ENCODE measurements around the gene MRPL54. TPM values are rescaled to one million over a fixed set of nuclear protein-coding genes. Genes with fewer than 3 reads are reported as not detected.

The MRPL54 gene
- 11.2 and 41.4 TPM in 2 replicates for total RNA-seq (ENCODE audit: low replicate concordance)

GRCh38 chr19:3762501-3763459 is at the start of gene MRPL54:
TSS of gene MRPL54 (plus strand) at chr19:3762682. CDS start at chr19:3762701, 19 bp downstream.

GRCh38 chr19:3761382-3762129 is 926 bp upstream of the MRPL54 start, which contains the start of gene APBA3:
TSS of gene APBA3 (minus strand) at chr19:3761692. CDS start at chr19:3760264, 1,428 bp downstream.

GRCh38 chr19:3771906-3772455 is 9.5 kb downstream of the MRPL54 start, which contains the start of gene RAX2:
TSS of gene RAX2 (minus strand) at chr19:3772228. CDS start at chr19:3771742, 486 bp downstream.

GRCh38 chr19:3785938-3786824 is 23.7 kb downstream of the MRPL54 start, which contains the start of gene MATK:
TSS of gene MATK (minus strand) at chr19:3786381. CDS start at chr19:3785135, 1,246 bp downstream.

Other genes with a start within 250 kb of the MRPL54 start
- gene TEKTIP1, start 223.5 kb upstream of the MRPL54 start, total RNA-seq (ENCODE audit: low replicate concordance): not detected in 2 replicates
- gene MFSD12, start 205.1 kb upstream of the MRPL54 start, total RNA-seq (ENCODE audit: low replicate concordance): 64.7 and 87.5 TPM in 2 replicates
- gene HMG20B, start 189.7 kb upstream of the MRPL54 start, total RNA-seq (ENCODE audit: low replicate concordance): 39.9 and 73.1 TPM in 2 replicates
- 0.08 TPM in 1 of 2 replicates, not detected in the other for gene GIPC3, start 177.2 kb upstream of the MRPL54 start, total RNA-seq (ENCODE audit: low replicate concordance)
- 1.4 and 1.5 TPM in 2 replicates for gene TBXA2R, start 155.8 kb upstream of the MRPL54 start, total RNA-seq (ENCODE audit: low replicate concordance)
- gene CACTIN, start 135.9 kb upstream of the MRPL54 start, total RNA-seq (ENCODE audit: low replicate concordance): 23.2 and 40.0 TPM in 2 replicates
- gene PIP5K1C, start 62.2 kb upstream of the MRPL54 start, total RNA-seq (ENCODE audit: low replicate concordance): 15.4 and 18.4 TPM in 2 replicates
- gene TJP3, start 54.3 kb upstream of the MRPL54 start, total RNA-seq (ENCODE audit: low replicate concordance): not detected in 2 replicates
- 9.4 and 14.6 TPM in 2 replicates for gene APBA3, start 990 bp upstream of the MRPL54 start, total RNA-seq (ENCODE audit: low replicate concordance)
- gene RAX2, start 9.5 kb downstream of the MRPL54 start, total RNA-seq (ENCODE audit: low replicate concordance): not detected in 2 replicates
- gene MATK, start 23.7 kb downstream of the MRPL54 start, total RNA-seq (ENCODE audit: low replicate concordance): 0.70 TPM in 1 of 2 replicates, not detected in the other
- gene ZFR2, start 106.4 kb downstream of the MRPL54 start, total RNA-seq (ENCODE audit: low replicate concordance): not detected in 2 replicates
- not detected in 2 replicates for gene ATCAY, start 118.0 kb downstream of the MRPL54 start, total RNA-seq (ENCODE audit: low replicate concordance)
- not detected in 2 replicates for gene NMRK2, start 170.4 kb downstream of the MRPL54 start, total RNA-seq (ENCODE audit: low replicate concordance)
- gene DAPK3, start 208.4 kb downstream of the MRPL54 start, total RNA-seq (ENCODE audit: low replicate concordance): 94.4 and 155 TPM in 2 replicates
- gene EEF2, start 222.8 kb downstream of the MRPL54 start, total RNA-seq (ENCODE audit: low replicate concordance): 3,373 and 6,268 TPM in 2 replicates
- 3.9 and 18.8 TPM in 2 replicates for gene PIAS4, start 245.1 kb downstream of the MRPL54 start, total RNA-seq (ENCODE audit: low replicate concordance)

Measured in smooth muscle cell of the coronary artery (primary cell).